Measurements from ENCODE around the gene KLHL22.
A peak's percentile ranks its signal among the peaks of the same experiment; 100 is the strongest.
"Not testable (repeated sequence)": the region's sequence is repeated elsewhere in the genome, so short reads cannot be mapped to it uniquely, and the experiment has no call there.

Gene KLHL22

GRCh38 chr22:20419664-20419951, 76.0 kb downstream of the KLHL22 start:
- Histone ChIP-seq H3K4me3 (IDR thresholded peaks at IDR 0.05; ENCODE audit: insufficient read depth, low read depth, low read length) (no peak overlapping the region), H3K4me2 (no peak overlapping the region), H3K9ac (no peak overlapping the region), H3K27me3 (ENCODE audit: insufficient read depth, low read depth) (no peaks in the 10 kb centered on the region), H3K27ac (no peak overlapping the region), H3K79me2 (ENCODE audit: insufficient read depth, low read depth) (no peaks in the 10 kb centered on the region), H4K20me1 (ENCODE audit: insufficient read depth) (no peaks in the 10 kb centered on the region), H3K36me3 (ENCODE audit: insufficient read depth) (no peaks in the 10 kb centered on the region), H3K4me1 (ENCODE audit: low read depth, poor library complexity, severe bottlenecking) (peaks cover 4% of the 10 kb centered on the region), H2AFZ (ENCODE audit: low read depth) (no peak overlapping the region)
- TF ChIP-seq, protein P1, sequence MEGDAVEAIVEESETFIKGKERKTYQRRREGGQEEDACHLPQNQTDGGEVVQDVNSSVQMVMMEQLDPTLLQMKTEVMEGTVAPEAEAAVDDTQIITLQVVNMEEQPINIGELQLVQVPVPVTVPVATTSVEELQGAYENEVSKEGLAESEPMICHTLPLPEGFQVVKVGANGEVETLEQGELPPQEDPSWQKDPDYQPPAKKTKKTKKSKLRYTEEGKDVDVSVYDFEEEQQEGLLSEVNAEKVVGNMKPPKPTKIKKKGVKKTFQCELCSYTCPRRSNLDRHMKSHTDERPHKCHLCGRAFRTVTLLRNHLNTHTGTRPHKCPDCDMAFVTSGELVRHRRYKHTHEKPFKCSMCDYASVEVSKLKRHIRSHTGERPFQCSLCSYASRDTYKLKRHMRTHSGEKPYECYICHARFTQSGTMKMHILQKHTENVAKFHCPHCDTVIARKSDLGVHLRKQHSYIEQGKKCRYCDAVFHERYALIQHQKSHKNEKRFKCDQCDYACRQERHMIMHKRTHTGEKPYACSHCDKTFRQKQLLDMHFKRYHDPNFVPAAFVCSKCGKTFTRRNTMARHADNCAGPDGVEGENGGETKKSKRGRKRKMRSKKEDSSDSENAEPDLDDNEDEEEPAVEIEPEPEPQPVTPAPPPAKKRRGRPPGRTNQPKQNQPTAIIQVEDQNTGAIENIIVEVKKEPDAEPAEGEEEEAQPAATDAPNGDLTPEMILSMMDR (conservative IDR thresholded peaks at IDR 0.05; ENCODE audit: low read depth, low read length) = no peak

- H3K27ac ChIP-seq = no peak overlapping the region
- no peaks in the 10 kb centered on the region for H3K27me3 ChIP-seq (ENCODE audit: insufficient read depth, low read depth)
- H4K20me1 ChIP-seq (ENCODE audit: insufficient read depth) = no peaks in the 10 kb centered on the region
- no peaks in the 10 kb centered on the region for H3K36me3 ChIP-seq (ENCODE audit: insufficient read depth)
- no peak overlapping the region for H3K9ac ChIP-seq
- H3K4me1 ChIP-seq (ENCODE audit: low read depth, poor library complexity, severe bottlenecking) = peaks cover 4% of the 10 kb centered on the region
- TF ChIP-seq, protein P1 (conservative IDR thresholded peaks at IDR 0.05; ENCODE audit: low read depth, low read length) = peak; percentile 85
- no peaks in the 10 kb centered on the region for H3K79me2 ChIP-seq (ENCODE audit: insufficient read depth, low read depth)
- H2AFZ ChIP-seq (ENCODE audit: low read depth) = peak overlapping the region; percentile 68
- H3K4me3 ChIP-seq (IDR thresholded peaks at IDR 0.05; ENCODE audit: insufficient read depth, low read depth, low read length) = no peak overlapping the region
- peak overlapping the region; percentile 57; the same call in 1 of the 2 replicates for H3K4me2 ChIP-seq
These were observed 77.3 kb downstream of the KLHL22 start for GRCh38 chr22:20418211-20418788.

DNA sequence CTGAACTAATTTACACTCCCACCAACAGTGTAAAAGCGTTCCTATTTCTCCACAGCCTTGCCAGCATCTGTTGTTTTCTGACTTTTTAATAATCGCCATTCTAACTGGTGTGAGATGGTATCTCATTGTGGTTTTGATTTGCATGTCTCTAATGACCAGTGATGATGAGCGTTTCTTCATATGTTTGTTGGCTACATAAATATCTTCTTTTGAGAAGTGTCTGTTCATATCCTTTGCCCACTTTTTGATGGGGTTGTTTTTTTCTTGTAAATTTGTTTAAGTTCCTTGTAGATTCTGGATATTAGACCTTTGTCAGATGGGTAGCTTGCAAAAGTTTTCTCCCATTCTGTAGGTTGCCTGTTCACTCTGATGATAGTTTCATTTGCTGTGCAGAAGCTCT, 79.9 kb downstream of the KLHL22 start:
- H4K20me1 ChIP-seq (ENCODE audit: insufficient read depth); H2AFZ ChIP-seq (ENCODE audit: low read depth); H3K79me2 ChIP-seq (ENCODE audit: insufficient read depth, low read depth); H3K36me3 ChIP-seq (ENCODE audit: insufficient read depth); H3K27ac ChIP-seq; H3K4me1 ChIP-seq (ENCODE audit: low read depth, poor library complexity, severe bottlenecking); H3K9ac ChIP-seq; H3K27me3 ChIP-seq (ENCODE audit: insufficient read depth, low read depth); H3K4me2 ChIP-seq; H3K4me3 ChIP-seq (IDR thresholded peaks at IDR 0.05; ENCODE audit: insufficient read depth, low read depth, low read length): not testable (repeated sequence)

- H3K27ac ChIP-seq; H3K4me2 ChIP-seq; H3K36me3 ChIP-seq (ENCODE audit: insufficient read depth); H3K4me3 ChIP-seq (IDR thresholded peaks at IDR 0.05; ENCODE audit: insufficient read depth, low read depth, low read length); H3K4me1 ChIP-seq (ENCODE audit: low read depth, poor library complexity, severe bottlenecking); H3K79me2 ChIP-seq (ENCODE audit: insufficient read depth, low read depth); H4K20me1 ChIP-seq (ENCODE audit: insufficient read depth); H3K9ac ChIP-seq; H2AFZ ChIP-seq (ENCODE audit: low read depth); H3K27me3 ChIP-seq (ENCODE audit: insufficient read depth, low read depth): not testable (repeated sequence)
These were observed 80.4 kb downstream of the KLHL22 start for GRCh38 chr22:20415241-20415640.

GRCh38 chr22:20414450-20414849, 81.1 kb downstream of the KLHL22 start:
- Histone ChIP-seq H3K79me2 (ENCODE audit: insufficient read depth, low read depth) (no peaks in the 10 kb centered on the region), H3K4me2 (no peak overlapping the region), H3K27me3 (ENCODE audit: insufficient read depth, low read depth) (no peaks in the 10 kb centered on the region), H3K4me3 (IDR thresholded peaks at IDR 0.05; ENCODE audit: insufficient read depth, low read depth, low read length) (no peak overlapping the region), H2AFZ (ENCODE audit: low read depth) (no peak overlapping the region), H3K27ac (no peak overlapping the region), H3K9ac (no peak overlapping the region), H3K36me3 (ENCODE audit: insufficient read depth) (no peaks in the 10 kb centered on the region), H4K20me1 (ENCODE audit: insufficient read depth) (no peaks in the 10 kb centered on the region), H3K4me1 (ENCODE audit: low read depth, poor library complexity, severe bottlenecking) (peaks cover 4% of the 10 kb centered on the region)
- TF ChIP-seq, protein P1 (conservative IDR thresholded peaks at IDR 0.05; ENCODE audit: low read depth, low read length) = no peak

Data from KMS-11 (cell line).